Activated naive CD8-positive, alpha-beta T cell (primary cell): ENCODE results near the gene PXN.
"Not testable (repeated sequence)": the region's sequence is repeated elsewhere in the genome, so short reads cannot be mapped to it uniquely, and the experiment has no call there.

Experiments used
- H3K27ac Mint-ChIP-seq: one replicate; pipeline ENCODE4 v1.8.0; 2021; ENCODE audit warnings: mixed read lengths
- H3K27me3 Mint-ChIP-seq: one replicate; pipeline ENCODE4 v1.8.0; 2021; ENCODE audit warnings: mixed read lengths
- H3K36me3 Mint-ChIP-seq: one replicate; pipeline ENCODE4 v1.8.0; 2021; ENCODE audit warnings: mixed read lengths
- H3K4me1 Mint-ChIP-seq: one replicate; pipeline ENCODE4 v1.8.0; 2021; ENCODE audit warnings: low read depth, mixed read lengths
- H3K4me3 Mint-ChIP-seq: one replicate; pipeline ENCODE4 v1.8.0; 2021; ENCODE audit warnings: mild to moderate bottlenecking, mixed read lengths
- H3K9me3 Mint-ChIP-seq: one replicate; pipeline ENCODE4 v1.8.0; 2021; ENCODE audit warnings: low read depth, mixed read lengths

Gene PXN

DNA sequence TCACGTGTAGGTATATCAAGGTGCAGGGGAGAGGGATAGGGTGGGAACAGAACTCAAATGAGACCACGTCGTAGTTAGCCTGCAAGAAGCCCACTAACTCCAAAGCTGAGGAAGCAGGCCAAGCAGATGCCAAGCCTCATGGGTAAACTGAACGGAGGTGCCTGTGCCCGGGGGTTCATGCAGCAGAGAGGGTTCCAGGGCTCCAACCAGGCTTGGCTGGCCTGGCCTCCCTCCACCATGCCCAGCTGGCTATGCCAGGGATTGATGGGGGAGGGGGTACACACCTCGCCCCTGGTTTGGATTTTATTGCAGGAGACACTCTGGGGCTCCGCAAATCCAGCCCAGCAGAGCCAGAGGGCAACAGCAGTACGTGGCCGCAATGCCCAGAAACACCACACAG lies 27.3 kb downstream of the PXN start:
- H3K9me3 Mint-ChIP-seq: no peaks in the 10 kb centered on the region
- H3K4me1 Mint-ChIP-seq: peaks cover 78% of the 10 kb centered on the region
- H3K27ac Mint-ChIP-seq: no peak overlapping the region
- no peak overlapping the region for H3K4me3 Mint-ChIP-seq
- H3K36me3 Mint-ChIP-seq: no peaks in the 10 kb centered on the region
- no peaks in the 10 kb centered on the region for H3K27me3 Mint-ChIP-seq

DNA sequence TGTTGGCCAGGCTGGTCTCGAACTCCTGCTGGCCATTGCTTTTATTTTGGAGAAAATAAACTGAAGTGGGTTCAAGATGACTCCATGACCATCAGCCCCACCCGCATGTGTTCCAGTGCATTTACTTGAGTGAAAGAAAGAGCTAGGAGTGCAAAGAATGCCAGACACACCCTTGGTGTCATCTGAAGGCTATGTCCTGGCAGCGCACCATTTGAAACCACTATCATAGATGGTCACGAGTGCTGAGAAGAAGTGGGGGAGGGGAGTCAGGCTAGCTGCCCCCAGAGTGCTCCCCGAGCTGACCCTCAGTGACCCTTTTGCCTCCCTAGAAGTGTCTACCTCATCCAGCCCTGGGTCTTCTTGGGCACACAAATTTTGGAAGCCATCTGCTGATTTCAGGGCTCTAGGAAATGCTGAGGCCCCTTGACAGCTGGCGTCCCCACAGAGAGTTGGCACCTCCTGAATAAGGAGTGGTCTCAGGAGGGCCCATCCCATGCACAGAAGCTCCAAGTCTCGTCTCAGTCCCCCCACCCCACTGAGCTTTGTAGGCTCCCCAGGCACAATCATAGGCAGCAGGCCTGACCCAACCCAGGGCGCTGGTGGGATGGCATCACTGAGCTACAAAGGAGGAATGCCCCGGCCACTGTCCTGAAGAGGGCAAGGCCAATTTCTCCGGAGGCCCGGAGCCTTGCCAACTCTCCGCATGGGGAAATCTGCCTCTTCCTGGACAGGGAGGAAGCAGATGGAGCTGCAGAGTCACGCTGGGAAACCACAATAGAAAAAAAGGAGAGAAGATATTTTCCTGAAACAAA lies 28.0 kb downstream of the PXN start:
- H3K4me1 Mint-ChIP-seq: peaks cover 78% of the 10 kb centered on the region
- H3K27me3 Mint-ChIP-seq: no peaks in the 10 kb centered on the region
- H3K4me3 Mint-ChIP-seq: no peak overlapping the region

DNA sequence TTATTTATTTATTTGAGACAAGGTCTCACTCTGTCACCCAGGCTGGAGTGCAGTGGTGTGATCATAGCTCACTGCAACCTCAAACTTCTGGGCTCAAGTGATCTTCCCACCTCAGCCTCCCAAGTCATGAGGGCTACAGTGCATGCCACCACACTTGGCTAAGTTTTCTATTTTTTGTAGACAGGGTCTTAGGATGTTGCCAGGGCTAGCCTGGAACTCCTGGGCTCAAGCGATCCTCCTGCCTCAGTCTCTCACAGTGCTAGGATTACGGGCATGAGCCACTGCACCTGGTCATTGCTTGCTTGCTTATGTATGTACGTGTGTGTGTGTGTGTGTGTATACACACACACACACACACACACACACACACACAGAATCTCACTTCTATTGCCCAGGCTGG lies 28.7 kb downstream of the PXN start:
- H3K27ac Mint-ChIP-seq, H3K36me3 Mint-ChIP-seq, H3K4me3 Mint-ChIP-seq, H3K27me3 Mint-ChIP-seq, H3K9me3 Mint-ChIP-seq: not testable (repeated sequence)
- peaks cover 80% of the 10 kb centered on the region for H3K4me1 Mint-ChIP-seq

More for the DNA sequence above, 28.0 kb downstream of the PXN start:
- no peaks in the 10 kb centered on the region for H3K36me3 Mint-ChIP-seq
- H3K9me3 Mint-ChIP-seq: no peaks in the 10 kb centered on the region
- peak overlapping the region; percentile 41 for H3K27ac Mint-ChIP-seq

DNA sequence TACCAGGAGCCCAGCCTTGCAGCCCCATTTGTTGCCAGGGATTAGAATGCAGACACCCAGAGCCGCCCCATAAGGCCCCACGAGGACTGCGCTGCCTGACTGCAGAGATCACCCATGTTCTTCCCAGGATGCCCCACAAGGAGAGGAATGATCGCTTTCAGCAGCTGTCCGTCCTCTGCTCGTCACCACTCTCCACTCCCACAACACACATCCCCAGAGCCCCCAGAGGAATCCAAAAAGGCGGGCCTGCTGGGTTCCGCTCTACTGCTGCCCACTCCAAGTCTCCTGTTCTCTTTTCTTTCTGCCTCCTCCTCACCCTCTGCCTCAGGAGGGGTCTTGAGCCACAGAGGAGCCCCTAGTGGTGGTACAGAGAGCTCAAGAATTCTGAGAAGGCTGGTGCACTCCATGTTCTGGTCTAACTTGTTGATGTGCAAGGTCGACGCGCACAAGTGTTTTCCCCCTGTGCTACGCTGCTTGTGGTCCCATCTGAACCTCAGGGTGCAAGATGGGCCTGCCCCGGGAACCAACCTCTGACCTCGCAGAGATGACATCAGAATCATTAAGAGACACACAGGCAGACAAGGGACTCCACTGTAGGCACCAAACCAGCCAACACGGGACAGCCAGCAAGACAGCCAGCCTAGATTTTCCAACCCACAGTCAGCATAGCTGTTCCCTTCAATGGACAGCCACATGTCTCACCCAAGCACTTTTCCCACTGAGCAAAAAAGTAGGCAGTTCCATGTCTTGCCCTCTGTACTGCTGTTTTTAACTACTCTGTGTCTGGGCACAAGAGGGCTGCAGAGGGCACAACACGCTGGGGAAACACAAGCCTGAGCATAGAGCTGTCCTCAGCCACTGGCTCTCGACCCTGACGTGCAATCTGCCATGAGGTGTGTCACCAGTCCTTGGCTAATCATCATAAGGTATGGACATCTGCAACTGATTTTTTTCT lies 29.9 kb downstream of the PXN start:
- no peaks in the 10 kb centered on the region for H3K27me3 Mint-ChIP-seq
- H3K36me3 Mint-ChIP-seq: no peaks in the 10 kb centered on the region
- peak overlapping the region; percentile 66 for H3K27ac Mint-ChIP-seq
- no peak overlapping the region for H3K4me3 Mint-ChIP-seq
- H3K4me1 Mint-ChIP-seq: peaks cover 81% of the 10 kb centered on the region
- no peaks in the 10 kb centered on the region for H3K9me3 Mint-ChIP-seq

DNA sequence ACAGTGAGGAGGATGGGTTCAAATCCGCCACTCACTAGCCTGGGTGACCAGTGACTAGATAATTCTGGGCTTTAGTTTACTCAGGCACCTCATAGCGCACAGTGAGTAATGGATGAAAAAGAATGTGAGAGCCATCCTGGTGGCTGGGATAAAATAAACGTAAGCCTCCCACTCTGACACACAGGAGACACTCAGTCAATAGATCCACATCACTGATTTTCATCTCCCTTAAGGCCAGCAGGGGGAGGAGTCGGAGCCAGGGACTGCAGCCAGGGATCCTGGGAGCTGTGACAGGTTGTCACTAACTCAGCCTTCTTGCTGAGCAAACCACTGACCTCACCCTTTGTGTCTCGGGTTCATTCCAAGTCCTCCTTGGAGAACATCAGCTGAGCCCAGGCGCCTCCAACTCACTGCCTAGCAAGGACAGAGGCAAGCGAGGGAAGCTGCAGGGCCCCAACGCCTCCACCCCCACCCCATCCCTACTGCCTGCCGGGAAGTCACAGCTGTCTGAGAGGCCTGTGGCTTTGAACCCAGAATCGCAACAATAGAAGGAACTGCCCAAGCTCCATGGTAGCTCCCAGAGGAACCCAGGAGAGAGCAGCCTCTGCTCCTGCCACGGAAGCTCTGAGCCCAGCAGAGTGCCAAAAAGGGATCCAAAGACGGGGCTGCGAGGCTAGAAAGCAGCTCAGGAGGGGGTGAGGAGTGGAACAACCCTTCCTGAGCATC lies 30.7 kb downstream of the PXN start:
- Mint-ChIP-seq H3K4me3 (no peak overlapping the region), H3K9me3 (no peaks in the 10 kb centered on the region), H3K27ac (peak overlapping the region; percentile 58), H3K36me3 (no peaks in the 10 kb centered on the region), H3K27me3 (no peaks in the 10 kb centered on the region), H3K4me1 (peaks cover 82% of the 10 kb centered on the region)

DNA sequence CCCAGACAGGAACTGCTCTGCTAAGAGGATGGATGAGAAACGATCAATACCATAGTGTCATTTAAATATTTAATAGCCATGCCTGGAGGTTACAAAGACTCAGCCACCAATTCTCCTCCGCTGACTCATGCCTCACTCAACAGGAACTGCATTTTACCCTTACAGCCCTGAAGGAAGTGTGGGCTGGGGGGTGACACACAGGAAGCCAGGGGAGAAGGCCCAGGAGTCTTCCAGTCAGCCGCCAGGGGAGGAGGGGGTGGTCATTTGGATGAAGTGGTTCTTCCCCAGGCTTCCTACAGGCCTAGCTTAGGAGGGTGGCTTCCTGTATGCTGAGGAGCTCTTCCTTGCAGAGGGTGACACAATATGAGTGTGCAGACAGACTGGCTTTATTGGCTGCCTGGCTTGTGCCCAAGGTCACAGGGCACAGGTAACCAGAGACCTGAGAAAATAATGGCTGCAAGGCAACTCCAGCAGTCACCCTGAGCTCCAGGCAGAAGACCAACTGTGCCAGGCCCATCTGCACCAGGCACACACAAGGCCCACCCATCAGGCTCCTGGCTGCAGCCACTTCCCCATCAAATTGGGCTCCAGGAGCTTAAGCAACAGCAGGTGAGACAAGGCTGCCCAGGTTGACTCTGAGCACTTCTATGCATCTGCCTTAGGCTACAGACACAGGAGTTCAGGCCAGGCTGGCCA lies 34.1 kb downstream of the PXN start:
- Mint-ChIP-seq H3K27ac (peak overlapping the region; percentile 95), H3K4me1 (peaks cover 84% of the 10 kb centered on the region), H3K27me3 (no peaks in the 10 kb centered on the region), H3K36me3 (no peaks in the 10 kb centered on the region), H3K9me3 (no peaks in the 10 kb centered on the region), H3K4me3 (peak overlapping the region; percentile 78)

DNA sequence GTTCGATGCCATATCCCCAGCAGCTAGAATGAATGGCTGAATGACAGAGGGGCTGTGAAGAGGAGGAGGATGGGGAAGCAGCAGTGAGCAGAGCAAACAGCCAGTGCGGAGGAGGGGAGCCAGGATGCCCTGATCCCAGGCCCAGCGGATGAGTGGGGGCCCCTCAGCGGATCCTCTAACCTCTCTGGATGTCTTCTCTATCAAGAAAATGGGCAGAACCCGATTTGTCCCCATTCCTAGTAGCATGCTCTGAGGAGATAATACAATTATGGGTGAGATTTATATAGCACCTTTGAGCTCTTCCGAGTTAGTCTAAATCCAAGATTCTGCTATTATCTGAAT lies 34.6 kb downstream of the PXN start:
- peak overlapping the region; percentile 95 for H3K27ac Mint-ChIP-seq
- H3K36me3 Mint-ChIP-seq: no peaks in the 10 kb centered on the region
- H3K4me3 Mint-ChIP-seq: peak overlapping the region; percentile 78
- H3K4me1 Mint-ChIP-seq: peaks cover 84% of the 10 kb centered on the region
- H3K9me3 Mint-ChIP-seq: no peaks in the 10 kb centered on the region
- H3K27me3 Mint-ChIP-seq: no peaks in the 10 kb centered on the region

DNA sequence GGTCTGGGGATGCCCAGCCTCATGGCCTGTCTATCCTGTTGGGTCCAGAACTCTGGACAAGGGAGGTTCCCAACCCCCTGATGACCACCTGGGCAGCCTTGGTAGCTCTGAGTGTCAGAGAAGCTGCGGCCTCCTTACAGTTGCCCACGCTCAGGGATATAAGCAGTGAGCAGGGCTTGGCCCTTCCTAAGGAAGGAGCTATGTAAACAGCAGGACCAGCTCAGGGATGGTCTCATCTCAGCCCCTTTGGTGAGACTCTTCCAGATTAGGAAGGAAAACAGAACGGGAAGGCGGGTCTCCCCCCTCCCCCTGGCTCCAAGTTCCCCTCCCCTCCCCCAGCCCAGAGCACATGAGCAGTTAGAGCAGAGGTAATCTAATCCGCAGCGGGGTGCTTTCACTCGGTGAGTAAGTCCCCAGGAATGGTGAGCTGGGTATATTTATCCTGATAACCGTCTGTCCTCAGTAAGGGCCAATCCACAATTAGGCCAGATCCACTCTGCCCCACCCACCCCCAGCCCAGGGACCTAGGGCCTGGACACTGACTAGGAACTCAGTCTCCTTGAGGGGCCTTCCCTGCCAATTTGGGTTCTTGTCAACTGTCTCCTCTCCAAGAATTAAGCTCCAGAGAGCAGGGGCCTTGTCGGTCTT lies 35.1 kb downstream of the PXN start:
- peak overlapping the region; percentile 78 for H3K4me3 Mint-ChIP-seq
- no peaks in the 10 kb centered on the region for H3K9me3 Mint-ChIP-seq
- H3K4me1 Mint-ChIP-seq: peaks cover 82% of the 10 kb centered on the region
- H3K27me3 Mint-ChIP-seq: no peaks in the 10 kb centered on the region
- no peaks in the 10 kb centered on the region for H3K36me3 Mint-ChIP-seq
- H3K27ac Mint-ChIP-seq: peak overlapping the region; percentile 95

DNA sequence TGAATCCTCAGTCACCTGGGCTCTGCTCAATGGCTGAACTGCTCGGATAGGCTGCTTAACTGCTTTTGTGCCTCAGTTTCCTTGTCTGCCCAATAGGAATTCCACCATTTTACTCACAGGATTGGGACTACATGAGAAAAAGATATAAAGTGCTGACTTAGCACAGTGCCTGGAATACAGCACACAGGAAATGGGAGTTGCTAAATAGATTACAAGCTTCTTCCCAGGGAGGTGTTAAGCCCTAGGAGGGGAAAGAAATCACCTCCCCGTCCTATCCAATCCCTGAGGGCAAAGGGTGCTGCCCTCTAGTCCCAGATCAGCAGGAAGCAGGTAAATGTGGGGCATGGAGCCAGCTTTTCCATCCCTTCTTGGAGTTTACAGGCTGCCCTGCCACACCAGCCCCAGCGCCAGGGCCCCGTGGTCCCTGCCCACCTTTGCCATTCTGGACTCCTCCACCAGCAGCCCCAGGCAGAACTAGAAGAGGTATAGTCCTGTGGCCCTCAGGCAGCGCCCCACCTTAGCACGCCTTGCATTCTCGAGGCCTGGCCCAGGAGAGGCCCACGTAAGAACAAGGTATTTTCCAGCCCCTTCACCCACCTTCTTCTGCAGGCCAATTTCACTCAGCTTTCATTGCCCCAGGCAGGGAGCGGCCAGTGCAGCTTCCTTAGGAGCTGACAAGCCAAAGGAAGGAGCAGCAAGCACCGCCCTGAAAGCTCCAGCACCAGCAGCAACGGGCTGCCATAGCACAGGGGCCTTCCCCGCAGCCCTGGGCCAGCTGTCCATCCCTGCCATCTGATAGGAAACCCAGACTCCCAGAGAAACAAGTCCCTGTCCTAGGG lies 35.8 kb downstream of the PXN start:
- H3K27ac Mint-ChIP-seq: peak overlapping the region; percentile 95
- H3K9me3 Mint-ChIP-seq: no peaks in the 10 kb centered on the region
- H3K36me3 Mint-ChIP-seq: no peaks in the 10 kb centered on the region
- H3K4me3 Mint-ChIP-seq: no peak overlapping the region
- no peaks in the 10 kb centered on the region for H3K27me3 Mint-ChIP-seq
- H3K4me1 Mint-ChIP-seq: peaks cover 82% of the 10 kb centered on the region

DNA sequence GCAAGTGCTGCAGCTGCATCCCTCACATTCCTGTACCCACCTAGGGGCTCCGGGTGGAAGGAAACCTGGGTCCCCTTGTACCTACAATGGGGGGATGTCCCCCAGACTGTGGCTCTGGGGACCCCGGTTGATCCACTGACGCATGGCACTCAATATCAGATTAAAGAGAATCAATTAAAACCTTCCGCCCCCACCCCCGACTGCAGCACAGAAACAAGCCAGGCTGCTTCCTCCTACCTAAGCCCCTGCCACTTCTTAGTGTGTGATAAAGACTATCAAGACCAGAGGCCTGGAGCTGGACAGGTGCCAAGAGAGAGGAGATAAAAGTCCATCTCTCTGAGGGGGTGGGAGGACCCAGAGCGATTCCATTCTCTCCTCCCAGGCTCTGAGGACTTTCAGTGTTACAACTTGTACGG lies 36.5 kb downstream of the PXN start:
- Mint-ChIP-seq H3K36me3 (no peaks in the 10 kb centered on the region), H3K4me1 (peaks cover 78% of the 10 kb centered on the region), H3K9me3 (no peaks in the 10 kb centered on the region), H3K4me3 (no peak overlapping the region), H3K27ac (peak overlapping the region; percentile 95), H3K27me3 (no peaks in the 10 kb centered on the region)

DNA sequence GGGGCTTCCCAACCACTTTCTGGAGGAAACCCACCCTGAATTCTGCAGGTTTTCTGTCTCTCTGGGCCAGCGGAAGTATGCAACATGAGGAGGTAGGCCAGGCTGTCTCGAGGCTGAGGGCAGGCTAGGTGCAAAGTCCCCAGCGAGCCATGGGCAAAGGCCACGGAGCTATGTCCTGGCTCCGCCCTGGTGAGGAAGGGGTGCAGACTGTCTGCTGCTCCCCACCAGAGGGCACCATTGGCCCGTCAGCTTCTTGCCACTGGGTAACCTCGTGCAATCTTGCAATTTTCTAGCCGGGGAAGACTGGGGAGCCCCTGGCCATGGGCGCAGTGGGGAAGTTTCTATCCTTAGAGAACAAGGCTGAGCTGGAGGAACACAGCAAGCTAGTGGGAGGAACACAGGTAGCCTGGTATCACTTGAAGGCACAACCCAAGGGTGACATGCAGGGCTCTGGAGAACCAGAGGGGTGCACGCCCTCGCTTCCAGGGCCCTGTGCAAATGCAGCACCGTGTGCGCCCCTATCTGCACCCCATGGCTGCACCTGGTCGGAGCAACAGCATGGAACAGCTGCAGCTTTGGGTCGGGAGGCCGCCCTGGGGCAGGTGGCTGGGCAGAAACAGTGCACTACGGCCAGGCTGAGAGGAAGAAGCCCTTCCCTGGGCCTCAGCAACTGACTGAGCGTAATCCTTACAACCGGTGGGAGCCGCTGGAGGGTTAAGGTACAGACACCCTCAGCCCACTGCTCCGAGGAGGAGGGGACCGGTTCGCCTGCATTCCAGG lies 37.0 kb downstream of the PXN start:
- Mint-ChIP-seq H3K36me3 (no peaks in the 10 kb centered on the region), H3K4me3 (peak overlapping the region; percentile 59), H3K27me3 (no peaks in the 10 kb centered on the region), H3K4me1 (peaks cover 73% of the 10 kb centered on the region), H3K27ac (peak overlapping the region; percentile 58), H3K9me3 (no peaks in the 10 kb centered on the region)

DNA sequence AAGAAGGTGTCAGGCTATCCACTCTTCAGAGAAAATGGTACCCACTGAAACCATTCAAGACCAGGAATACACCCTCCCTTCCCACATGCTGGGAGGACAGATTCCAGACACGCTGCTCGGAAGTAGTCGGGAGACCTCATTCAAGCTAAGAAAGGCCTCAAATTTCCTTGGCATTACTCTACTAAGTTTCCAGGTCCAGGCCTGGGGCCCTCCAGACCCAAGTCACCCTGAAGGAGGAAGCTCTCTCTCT lies 37.6 kb downstream of the PXN start:
- Mint-ChIP-seq H3K27me3 (no peaks in the 10 kb centered on the region), H3K27ac (no peak overlapping the region), H3K9me3 (no peaks in the 10 kb centered on the region), H3K36me3 (no peaks in the 10 kb centered on the region), H3K4me3 (no peak overlapping the region), H3K4me1 (peaks cover 68% of the 10 kb centered on the region)
